Psoas muscle (tissue), 8 donors: ENCODE measurements around the gene LIMA1. TPM values are rescaled to one million over a fixed set of nuclear protein-coding genes. Genes with fewer than 3 reads are reported as not detected.

Experiments
- ATAC-seq, 4 donors: fragments of 200-7000 bp; cut with Tn5 transposase; one replicate each; pipeline ENCODE4 v1.9.1; 2020; ENCODE audit warnings: moderate library complexity in 3 of 4, mild to moderate bottlenecking in 2 of 4
- DNase-seq, 2 donors: peaks; one replicate each; pipeline ENCODE4 v3.0.0-alpha.2; 2020
- H3K27ac ChIP-seq: fragments of 200-600 bp; one replicate; pipeline ENCODE4 v1.8.0; 2022
- H3K27me3 ChIP-seq, 3 donors: fragments of 200-600 bp in 1 of 3; one replicate each; pipeline versions ENCODE4 v1.6.1 to v1.8.0; 2013 to 2022; ENCODE audit warnings: low read length in 2 of 3, mild to moderate bottlenecking in 2 of 3, moderate library complexity in 1 of 3; ENCODE audit not compliant: insufficient read depth in 3 of 3
- H3K36me3 ChIP-seq, 2 donors: fragments of 200-600 bp in 1 of 2; one replicate each; pipeline versions ENCODE4 v1.6.1 to v1.8.0; 2013 to 2022; ENCODE audit warnings: low read depth in 1 of 2, mild to moderate bottlenecking in 1 of 2, moderate library complexity in 1 of 2; ENCODE audit not compliant: insufficient read depth in 1 of 2
- H3K4me1 ChIP-seq: fragments of 200-600 bp; one replicate; pipeline ENCODE4 v1.8.0; 2022
- H3K4me3 ChIP-seq: fragments of 200-600 bp; one replicate; pipeline ENCODE4 v1.8.0; 2022; ENCODE audit warnings: mild to moderate bottlenecking
- H3K9me3 ChIP-seq: fragments of 200-600 bp; one replicate; pipeline ENCODE4 v1.8.0; 2022
- WGBS, 3 donors: extraction: QIAGEN DNeasy Blood & Tissue Kit; methylation state at CpG; one replicate each; pipeline versions ENCODE4 v1.1.6 to v1.1.7; 2013; 5-methylcytosine and 5-hydroxymethylcytosine counted together
- intact Hi-C, 2 donors: fragments of 100-400 bp; cut with DNase I; formaldehyde crosslinking; loops; one replicate each; pipeline versions ENCODE4 v1.11.0 to v1.14.2; 2022
- polyA plus RNA-seq, 3 donors: library from polyadenylated mRNA; stranded (reverse); fragments of 200-250 nt; gene quantifications; one replicate each; pipeline ENCODE4 v1.2.3, GENCODE V29; 2013
- total RNA-seq, 4 donors: library from RNA; stranded (reverse); fragmentation: NEBNext Ultra II Directional in 2 of 4; extraction: Animal tissue kit (Norgen Biotek cat#: 25700) in 2 of 4; gene quantifications; one replicate each; pipeline versions ENCODE4 v1.2.1 to v1.2.4, GENCODE V29; 2021 to 2023
- TF ChIP-seq, protein P1 (sequence below): fragments of 200-600 bp; IDR thresholded peaks from one replicate; pipeline ENCODE4 v1.8.0; 2022; ENCODE audit warnings: antibody characterized with exemption
- donor health status: healthy with polysubstance abuse.
- donor health status: DM: no; HTN: no; CAD: no; lungs with moderate emphysema.
- donor health status: Bipolar disorder and iron deficiency.
- donor health status: healthy.
- donor health status: DM: yes; HTN: yes; CAD: no.
- donor health status: DM: no; HTN: no; CAD: no.
- donor health status: DM: no; HTN: no; CAD: no.
- donor health status: DM: yes; HTN: yes; CAD: no.

The LIMA1 gene
- total and polyA plus RNA-seq, 7 donors, result 5.6 to 25.3 (median 9.0) TPM

- no peak for ATAC-seq
- no peaks in the 10 kb centered on the region for H3K9me3 ChIP-seq
- no peak overlapping the region for H3K4me3 ChIP-seq
- 67 to 85% (median 80%) methylated on average over 3 of the region's 3 CpGs for WGBS, 3 donors
- no peaks in the 10 kb centered on the region for H3K27me3 ChIP-seq
- peaks cover 4 to 95% of the 10 kb centered on the region in 2 donors for H3K36me3 ChIP-seq
- H3K4me1 ChIP-seq, result peaks cover 11% of the 10 kb centered on the region
- H3K27ac ChIP-seq, result no peak overlapping the region
- no peak for DNase-seq
- TF ChIP-seq, protein P1, sequence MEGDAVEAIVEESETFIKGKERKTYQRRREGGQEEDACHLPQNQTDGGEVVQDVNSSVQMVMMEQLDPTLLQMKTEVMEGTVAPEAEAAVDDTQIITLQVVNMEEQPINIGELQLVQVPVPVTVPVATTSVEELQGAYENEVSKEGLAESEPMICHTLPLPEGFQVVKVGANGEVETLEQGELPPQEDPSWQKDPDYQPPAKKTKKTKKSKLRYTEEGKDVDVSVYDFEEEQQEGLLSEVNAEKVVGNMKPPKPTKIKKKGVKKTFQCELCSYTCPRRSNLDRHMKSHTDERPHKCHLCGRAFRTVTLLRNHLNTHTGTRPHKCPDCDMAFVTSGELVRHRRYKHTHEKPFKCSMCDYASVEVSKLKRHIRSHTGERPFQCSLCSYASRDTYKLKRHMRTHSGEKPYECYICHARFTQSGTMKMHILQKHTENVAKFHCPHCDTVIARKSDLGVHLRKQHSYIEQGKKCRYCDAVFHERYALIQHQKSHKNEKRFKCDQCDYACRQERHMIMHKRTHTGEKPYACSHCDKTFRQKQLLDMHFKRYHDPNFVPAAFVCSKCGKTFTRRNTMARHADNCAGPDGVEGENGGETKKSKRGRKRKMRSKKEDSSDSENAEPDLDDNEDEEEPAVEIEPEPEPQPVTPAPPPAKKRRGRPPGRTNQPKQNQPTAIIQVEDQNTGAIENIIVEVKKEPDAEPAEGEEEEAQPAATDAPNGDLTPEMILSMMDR, result no peak
- intact Hi-C loops, result no loop called here
Measured at GRCh38 chr12:50201987-50202521, 81.3 kb downstream of the LIMA1 start.

GRCh38 chr12:50200552-50201273, 82.6 kb downstream of the LIMA1 start:
- no peak for ATAC-seq
- peaks cover 4 to 91% of the 10 kb centered on the region in 2 donors for H3K36me3 ChIP-seq

GRCh38 chr12:50198829-50199228, 84.5 kb downstream of the LIMA1 start:
- WGBS, 3 donors, result 35 to 57% (median 44%) methylated on average over 5 of the region's 5 CpGs
- no peaks in the 10 kb centered on the region for H3K27me3 ChIP-seq
- TF ChIP-seq, protein P1, result no peak
- H3K27ac ChIP-seq, result peak overlapping the region; percentile 47
- H3K4me1 ChIP-seq, result peaks cover 33% of the 10 kb centered on the region
- H3K36me3 ChIP-seq, result peaks cover 0 to 87% of the 10 kb centered on the region in 2 donors
- no peaks in the 10 kb centered on the region for H3K9me3 ChIP-seq
- ATAC-seq (no peak), DNase-seq (no peak)
- intact Hi-C loops, result no loop called here
- H3K4me3 ChIP-seq, result no peak overlapping the region

More at GRCh38 chr12:50200552-50201273, 82.6 kb downstream of the LIMA1 start:
- H3K27me3 ChIP-seq, result no peaks in the 10 kb centered on the region
- intact Hi-C loops, result no loop called here
- H3K4me3 ChIP-seq, result no peak overlapping the region
- peak overlapping the region; percentile 1 for H3K27ac ChIP-seq
- WGBS, 3 donors, result 69 to 84% (median 72%) methylated on average over 2 of the region's 2 CpGs
- TF ChIP-seq, protein P1, result no peak
- no peaks in the 10 kb centered on the region for H3K9me3 ChIP-seq
- peaks cover 24% of the 10 kb centered on the region for H3K4me1 ChIP-seq
- no peak for DNase-seq

DNA sequence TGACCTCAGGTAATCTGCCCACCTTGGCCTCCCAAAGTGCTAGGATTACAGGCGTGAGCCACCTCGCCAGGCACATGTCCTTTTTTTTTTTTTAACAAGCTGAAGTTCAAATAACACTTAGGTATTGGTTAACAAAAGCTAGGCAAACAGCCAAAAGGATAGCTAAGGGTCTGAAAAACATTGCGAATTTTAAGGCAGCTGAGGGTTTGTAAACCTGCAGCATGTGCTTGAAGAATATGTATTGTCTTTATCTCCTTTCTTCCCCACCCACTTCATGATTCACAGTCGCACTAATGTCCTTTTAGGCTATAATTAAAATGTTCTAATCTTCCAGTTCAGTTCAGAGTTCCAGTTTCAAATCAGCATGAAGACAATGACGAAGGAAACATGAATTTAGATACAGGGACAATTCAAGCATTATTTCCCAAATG, 86.0 kb downstream of the LIMA1 start:
- Histone ChIP-seq H3K9me3 (no peaks in the 10 kb centered on the region), H3K4me1 (peaks cover 33% of the 10 kb centered on the region), H3K36me3 (peaks cover 0 to 85% of the 10 kb centered on the region in 2 donors), H3K27ac (peak overlapping the region; percentile 77), H3K4me3 (no peak overlapping the region), H3K27me3 (no peaks in the 10 kb centered on the region)
- TF ChIP-seq, protein P1, result no peak
- DNase-seq (no peak), ATAC-seq (peak in 1 of 4 donors; percentile 39)
- 29 to 56% (median 30%) methylated on average over 5 of the region's 5 CpGs for WGBS, 3 donors
- intact Hi-C loops, result no loop called here
